Liver (tissue), 9 donors: Measurements from ENCODE around the gene TNS1. TPM values are rescaled to one million over a fixed set of nuclear protein-coding genes. Genes with fewer than 3 reads are reported as not detected.
A peak's percentile ranks its signal among the peaks of the same experiment; 100 is the strongest.

Experiments
- DNase-seq: peaks from one replicate; pipeline ENCODE4 v3.0.0-alpha.2; 2017; ENCODE audit warnings: low spot score
- H3K27ac ChIP-seq, 2 donors: one replicate each; pipeline ENCODE4 v1.7.0; 2013; ENCODE audit warnings: inconsistent platforms in 2 of 2, low read length in 2 of 2, control low read depth in 1 of 2, low read depth in 1 of 2, mild to moderate bottlenecking in 1 of 2
- H3K27me3 ChIP-seq, 4 donors: one replicate each; pipeline versions ENCODE4 v1.6.1 to v1.7.0; 2013; ENCODE audit warnings: low read length in 3 of 4, inconsistent platforms in 1 of 4, mild to moderate bottlenecking in 1 of 4, moderate library complexity in 1 of 4; ENCODE audit not compliant: control insufficient read depth in 4 of 4, insufficient read depth in 4 of 4
- H3K36me3 ChIP-seq, 4 donors: one replicate each; pipeline versions ENCODE4 v1.6.1 to v1.7.0; 2013; ENCODE audit warnings: low read length in 3 of 4, mild to moderate bottlenecking in 3 of 4, low read depth in 1 of 4, moderate library complexity in 1 of 4; ENCODE audit not compliant: control insufficient read depth in 4 of 4, insufficient read depth in 3 of 4
- H3K4me1 ChIP-seq, 4 donors: one replicate each; pipeline versions ENCODE4 v1.6.1 to v1.7.0; 2013; ENCODE audit warnings: low read length in 3 of 4, mild to moderate bottlenecking in 3 of 4, moderate library complexity in 1 of 4; ENCODE audit not compliant: control insufficient read depth in 4 of 4, insufficient read depth in 4 of 4
- H3K4me3 ChIP-seq, 3 donors: one replicate each; pipeline versions ENCODE4 v1.6.1 to v1.7.0; 2013; ENCODE audit warnings: low read length in 3 of 3, control low read depth in 1 of 3, low read depth in 1 of 3, mild to moderate bottlenecking in 1 of 3
- H3K9ac ChIP-seq, 2 donors: one replicate each; pipeline ENCODE4 v1.7.0; 2013; ENCODE audit warnings: low read length in 2 of 2, mild to moderate bottlenecking in 2 of 2, moderate library complexity in 2 of 2, control low read depth in 1 of 2, low read depth in 1 of 2
- H3K9me3 ChIP-seq, 4 donors: one replicate each; pipeline versions ENCODE4 v1.6.1 to v1.7.0; 2013; ENCODE audit warnings: low read length in 3 of 4; ENCODE audit not compliant: control insufficient read depth in 4 of 4
- EGR1 ChIP-seq, 2 donors: IDR thresholded peaks; 2 replicates each; pipeline ENCODE4 v1.6.1; 2016 to 2018; ENCODE audit warnings: antibody characterized with exemption in 2 of 2, low read depth in 2 of 2
- FOXA1 ChIP-seq: IDR thresholded peaks from 2 replicates; pipeline ENCODE4 v1.6.1; 2016; ENCODE audit warnings: antibody characterized with exemption
- FOXA2 ChIP-seq: IDR thresholded peaks from 2 replicates; pipeline ENCODE4 v1.6.1; 2016; ENCODE audit warnings: antibody characterized with exemption
- GABPA ChIP-seq, 2 donors: IDR thresholded peaks in 1 of 2; conservative IDR thresholded peaks in 1 of 2; 2 replicates each; pipeline ENCODE4 v1.6.1; 2016; ENCODE audit warnings: antibody characterized with exemption in 2 of 2, mild to moderate bottlenecking in 1 of 2, moderate library complexity in 1 of 2
- HNF4A ChIP-seq, 2 donors: conservative IDR thresholded peaks; 2 replicates each; pipeline ENCODE4 v1.6.1; 2016; ENCODE audit warnings: antibody characterized with exemption in 2 of 2, mild to moderate bottlenecking in 2 of 2
- HNF4G ChIP-seq: IDR thresholded peaks from 2 replicates; pipeline ENCODE4 v1.6.1; 2016; ENCODE audit warnings: antibody characterized with exemption
- JUND ChIP-seq, 2 donors: IDR thresholded peaks; 2 replicates each; pipeline ENCODE4 v1.6.1; 2016; ENCODE audit warnings: antibody characterized with exemption in 2 of 2
- NR2F2 ChIP-seq: IDR thresholded peaks from 2 replicates; pipeline ENCODE4 v1.6.1; 2016; ENCODE audit warnings: antibody characterized with exemption
- RAD21 ChIP-seq, 2 donors: IDR thresholded peaks; 2 replicates each; pipeline ENCODE4 v1.6.1; 2016; ENCODE audit warnings: antibody characterized with exemption in 2 of 2, mild to moderate bottlenecking in 2 of 2
- RXRA ChIP-seq, 2 donors: IDR thresholded peaks; 2 replicates each; pipeline ENCODE4 v1.6.1; 2017 to 2018; ENCODE audit warnings: antibody characterized with exemption in 2 of 2, mild to moderate bottlenecking in 1 of 2
- SP1 ChIP-seq: IDR thresholded peaks from 2 replicates; pipeline ENCODE4 v1.6.1; 2018; ENCODE audit warnings: antibody characterized with exemption, mild to moderate bottlenecking
- TAF1 ChIP-seq: conservative IDR thresholded peaks from 2 replicates; pipeline ENCODE4 v1.6.1; 2016; ENCODE audit warnings: antibody characterized with exemption, mild to moderate bottlenecking
- YY1 ChIP-seq: IDR thresholded peaks from 2 replicates; pipeline ENCODE4 v1.6.1; 2016; ENCODE audit warnings: antibody characterized with exemption, mild to moderate bottlenecking
- WGBS: extraction: QIAGEN DNeasy Blood & Tissue Kit; methylation state at CpG from one replicate; pipeline ENCODE4 v1.1.7; 2013; 5-methylcytosine and 5-hydroxymethylcytosine counted together
- polyA plus RNA-seq, 2 donors: library from polyadenylated mRNA; stranded (reverse) in 1 of 2; unstranded in 1 of 2; fragments of 200-250 nt in 1 of 2; fragments of >200 nt in 1 of 2; fragmentation: Nextera tagmentation in 1 of 2; extraction: Ambion mirVana in 1 of 2; gene quantifications; one replicate each; pipeline versions ENCODE4 v1.2.1 to v1.2.3, GENCODE V29; 2013 to 2015
- total RNA-seq, 2 donors: library from RNA; depleted of rRNA; stranded (reverse); fragments of >200 nt; gene quantifications; one replicate each; pipeline ENCODE4 v1.2.3, GENCODE V29; 2014
- TF ChIP-seq, protein P1 (sequence below): IDR thresholded peaks from 2 replicates; pipeline ENCODE4 v1.6.1; 2016; ENCODE audit warnings: antibody characterized with exemption, mild to moderate bottlenecking
- TF ChIP-seq, protein P2 (sequence below): IDR thresholded peaks from 2 replicates; pipeline ENCODE4 v1.6.1; 2016; ENCODE audit warnings: antibody characterized with exemption
- TF ChIP-seq, protein P3 (sequence below): fragments of 150-350 bp; IDR thresholded peaks from 2 replicates; pipeline ENCODE4 v1.5.1; 2017; ENCODE audit warnings: improper control_type of control experiment, low read depth, low read length; ENCODE audit not compliant: missing input control
- TF ChIP-seq, protein P4 (sequence below): IDR thresholded peaks from 2 replicates; pipeline ENCODE4 v1.6.1; 2016; ENCODE audit warnings: antibody characterized with exemption
- TF ChIP-seq, protein P5 (sequence below): IDR thresholded peaks from 2 replicates; pipeline ENCODE4 v1.6.1; 2016; ENCODE audit warnings: antibody characterized with exemption
- donor health status: healthy.
- donor health status: healthy.
- donor health status: healthy.
- donor health status: healthy.
- donor health status: healthy.

Gene TNS1
- total and polyA plus RNA-seq, 4 donors: 16.3 to 128 (median 57.3) TPM

DNA sequence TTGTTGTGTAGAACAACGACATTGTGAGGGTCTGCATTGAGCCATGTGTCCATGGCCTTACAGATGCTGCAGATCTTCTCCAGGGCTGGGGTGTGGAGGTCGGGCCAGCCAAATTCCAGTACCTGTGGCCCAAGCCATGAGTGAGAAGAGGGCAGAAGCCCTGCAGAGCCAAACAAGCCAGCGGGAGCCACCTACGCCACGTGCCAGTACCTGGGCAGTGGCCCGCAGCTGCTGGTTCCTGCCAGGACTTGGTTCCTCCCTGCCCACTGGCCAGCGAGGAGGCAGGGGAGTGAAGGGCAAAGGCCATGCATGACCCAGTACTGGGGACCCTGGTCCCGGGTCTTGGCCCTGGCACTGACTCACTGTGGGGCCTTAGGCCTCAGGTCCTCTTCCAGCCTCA lies 109.4 kb downstream of the TNS1 start:
- Histone ChIP-seq H3K9me3 (no peaks in the 10 kb centered on the region), H3K36me3 (peaks cover 15 to 64% (median 52%) of the 10 kb centered on the region in 4 donors), H3K27ac (peak overlapping the region; percentile 70 to 75), H3K4me1 (peaks cover 16 to 45% (median 29%) of the 10 kb centered on the region in 4 donors), H3K4me3 (no peak overlapping the region), H3K9ac (no peak overlapping the region), H3K27me3 (no peaks in the 10 kb centered on the region)
- 38% methylated on average over 8 of the region's 8 CpGs for WGBS
- TF ChIP-seq, protein P1, sequence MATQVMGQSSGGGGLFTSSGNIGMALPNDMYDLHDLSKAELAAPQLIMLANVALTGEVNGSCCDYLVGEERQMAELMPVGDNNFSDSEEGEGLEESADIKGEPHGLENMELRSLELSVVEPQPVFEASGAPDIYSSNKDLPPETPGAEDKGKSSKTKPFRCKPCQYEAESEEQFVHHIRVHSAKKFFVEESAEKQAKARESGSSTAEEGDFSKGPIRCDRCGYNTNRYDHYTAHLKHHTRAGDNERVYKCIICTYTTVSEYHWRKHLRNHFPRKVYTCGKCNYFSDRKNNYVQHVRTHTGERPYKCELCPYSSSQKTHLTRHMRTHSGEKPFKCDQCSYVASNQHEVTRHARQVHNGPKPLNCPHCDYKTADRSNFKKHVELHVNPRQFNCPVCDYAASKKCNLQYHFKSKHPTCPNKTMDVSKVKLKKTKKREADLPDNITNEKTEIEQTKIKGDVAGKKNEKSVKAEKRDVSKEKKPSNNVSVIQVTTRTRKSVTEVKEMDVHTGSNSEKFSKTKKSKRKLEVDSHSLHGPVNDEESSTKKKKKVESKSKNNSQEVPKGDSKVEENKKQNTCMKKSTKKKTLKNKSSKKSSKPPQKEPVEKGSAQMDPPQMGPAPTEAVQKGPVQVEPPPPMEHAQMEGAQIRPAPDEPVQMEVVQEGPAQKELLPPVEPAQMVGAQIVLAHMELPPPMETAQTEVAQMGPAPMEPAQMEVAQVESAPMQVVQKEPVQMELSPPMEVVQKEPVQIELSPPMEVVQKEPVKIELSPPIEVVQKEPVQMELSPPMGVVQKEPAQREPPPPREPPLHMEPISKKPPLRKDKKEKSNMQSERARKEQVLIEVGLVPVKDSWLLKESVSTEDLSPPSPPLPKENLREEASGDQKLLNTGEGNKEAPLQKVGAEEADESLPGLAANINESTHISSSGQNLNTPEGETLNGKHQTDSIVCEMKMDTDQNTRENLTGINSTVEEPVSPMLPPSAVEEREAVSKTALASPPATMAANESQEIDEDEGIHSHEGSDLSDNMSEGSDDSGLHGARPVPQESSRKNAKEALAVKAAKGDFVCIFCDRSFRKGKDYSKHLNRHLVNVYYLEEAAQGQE: no peak
- peak; percentile 26 to 78 for TF ChIP-seq HNF4A (conservative IDR thresholded peaks at IDR 0.05)
- no peak for TF ChIP-seq YY1
- TF ChIP-seq, protein P2, sequence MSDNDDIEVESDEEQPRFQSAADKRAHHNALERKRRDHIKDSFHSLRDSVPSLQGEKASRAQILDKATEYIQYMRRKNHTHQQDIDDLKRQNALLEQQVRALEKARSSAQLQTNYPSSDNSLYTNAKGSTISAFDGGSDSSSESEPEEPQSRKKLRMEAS: peak; percentile 68
- no peak for TF ChIP-seq TAF1
- TF ChIP-seq, protein P3, sequence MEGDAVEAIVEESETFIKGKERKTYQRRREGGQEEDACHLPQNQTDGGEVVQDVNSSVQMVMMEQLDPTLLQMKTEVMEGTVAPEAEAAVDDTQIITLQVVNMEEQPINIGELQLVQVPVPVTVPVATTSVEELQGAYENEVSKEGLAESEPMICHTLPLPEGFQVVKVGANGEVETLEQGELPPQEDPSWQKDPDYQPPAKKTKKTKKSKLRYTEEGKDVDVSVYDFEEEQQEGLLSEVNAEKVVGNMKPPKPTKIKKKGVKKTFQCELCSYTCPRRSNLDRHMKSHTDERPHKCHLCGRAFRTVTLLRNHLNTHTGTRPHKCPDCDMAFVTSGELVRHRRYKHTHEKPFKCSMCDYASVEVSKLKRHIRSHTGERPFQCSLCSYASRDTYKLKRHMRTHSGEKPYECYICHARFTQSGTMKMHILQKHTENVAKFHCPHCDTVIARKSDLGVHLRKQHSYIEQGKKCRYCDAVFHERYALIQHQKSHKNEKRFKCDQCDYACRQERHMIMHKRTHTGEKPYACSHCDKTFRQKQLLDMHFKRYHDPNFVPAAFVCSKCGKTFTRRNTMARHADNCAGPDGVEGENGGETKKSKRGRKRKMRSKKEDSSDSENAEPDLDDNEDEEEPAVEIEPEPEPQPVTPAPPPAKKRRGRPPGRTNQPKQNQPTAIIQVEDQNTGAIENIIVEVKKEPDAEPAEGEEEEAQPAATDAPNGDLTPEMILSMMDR: no peak
- TF ChIP-seq FOXA2: no peak
- TF ChIP-seq, protein P4, sequence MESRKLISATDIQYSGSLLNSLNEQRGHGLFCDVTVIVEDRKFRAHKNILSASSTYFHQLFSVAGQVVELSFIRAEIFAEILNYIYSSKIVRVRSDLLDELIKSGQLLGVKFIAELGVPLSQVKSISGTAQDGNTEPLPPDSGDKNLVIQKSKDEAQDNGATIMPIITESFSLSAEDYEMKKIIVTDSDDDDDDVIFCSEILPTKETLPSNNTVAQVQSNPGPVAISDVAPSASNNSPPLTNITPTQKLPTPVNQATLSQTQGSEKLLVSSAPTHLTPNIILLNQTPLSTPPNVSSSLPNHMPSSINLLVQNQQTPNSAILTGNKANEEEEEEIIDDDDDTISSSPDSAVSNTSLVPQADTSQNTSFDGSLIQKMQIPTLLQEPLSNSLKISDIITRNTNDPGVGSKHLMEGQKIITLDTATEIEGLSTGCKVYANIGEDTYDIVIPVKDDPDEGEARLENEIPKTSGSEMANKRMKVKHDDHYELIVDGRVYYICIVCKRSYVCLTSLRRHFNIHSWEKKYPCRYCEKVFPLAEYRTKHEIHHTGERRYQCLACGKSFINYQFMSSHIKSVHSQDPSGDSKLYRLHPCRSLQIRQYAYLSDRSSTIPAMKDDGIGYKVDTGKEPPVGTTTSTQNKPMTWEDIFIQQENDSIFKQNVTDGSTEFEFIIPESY: no peak
- TF ChIP-seq JUND (IDR thresholded peaks at IDR 0.05): no peak
- TF ChIP-seq SP1: no peak
- TF ChIP-seq FOXA1: no peak
- TF ChIP-seq, protein P5, sequence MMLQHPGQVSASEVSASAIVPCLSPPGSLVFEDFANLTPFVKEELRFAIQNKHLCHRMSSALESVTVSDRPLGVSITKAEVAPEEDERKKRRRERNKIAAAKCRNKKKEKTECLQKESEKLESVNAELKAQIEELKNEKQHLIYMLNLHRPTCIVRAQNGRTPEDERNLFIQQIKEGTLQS: no peak
- peak in 1 of 2 donors; percentile 82 for TF ChIP-seq RXRA (IDR thresholded peaks at IDR 0.05)
- no peak for TF ChIP-seq NR2F2
- no peak for TF ChIP-seq GABPA (IDR thresholded peaks at IDR 0.05 in 1 of 2, conservative IDR thresholded peaks at IDR 0.05 in 1 of 2)
- no peak for TF ChIP-seq HNF4G
- no peak for TF ChIP-seq EGR1 (IDR thresholded peaks at IDR 0.05; ENCODE audit: low read depth in 2 of 2)
- TF ChIP-seq RAD21 (IDR thresholded peaks at IDR 0.05): peak; percentile 6 to 26
- no peak for DNase-seq
